Measurements from ENCODE around the gene EFS. TPM values are rescaled to one million over a fixed set of nuclear protein-coding genes. Genes with fewer than 3 reads are reported as not detected.

The EFS gene
- total and polyA plus RNA-seq, 2 donors (not counting 1 experiment from before 2014, with no cell fraction given): not detected

DNA sequence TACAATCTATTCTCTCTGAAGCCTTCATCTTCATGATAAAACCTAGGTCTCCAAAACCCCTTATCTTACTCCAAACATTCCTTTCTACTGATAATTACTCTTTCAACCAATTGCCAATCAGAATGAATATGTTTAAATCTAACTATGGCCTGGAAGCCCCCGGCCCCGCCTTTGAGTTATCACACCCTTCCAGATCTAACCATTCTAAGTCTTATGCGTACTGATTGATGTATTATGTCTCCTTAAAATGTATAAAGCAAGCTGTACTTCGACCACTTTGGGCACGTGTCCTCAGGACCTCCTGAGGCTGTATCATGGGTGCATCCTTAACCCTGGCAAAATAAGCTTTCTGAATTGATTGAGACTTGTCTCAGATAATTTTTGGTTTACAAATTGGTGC is 29.3 kb downstream of the EFS start:
- H3K79me2 ChIP-seq (ENCODE audit: control insufficient read depth, insufficient read depth, low read length): no peaks in the 10 kb centered on the region
- TF ChIP-seq CTCF (IDR thresholded peaks at IDR 0.05) (no peak), EZH2 (IDR thresholded peaks at IDR 0.05; ENCODE audit: borderline replicate concordance, insufficient read depth, low read depth, low read length, poor library complexity, severe bottlenecking) (no peak)
- POLR2A ChIA-PET: no interaction called here

DNA sequence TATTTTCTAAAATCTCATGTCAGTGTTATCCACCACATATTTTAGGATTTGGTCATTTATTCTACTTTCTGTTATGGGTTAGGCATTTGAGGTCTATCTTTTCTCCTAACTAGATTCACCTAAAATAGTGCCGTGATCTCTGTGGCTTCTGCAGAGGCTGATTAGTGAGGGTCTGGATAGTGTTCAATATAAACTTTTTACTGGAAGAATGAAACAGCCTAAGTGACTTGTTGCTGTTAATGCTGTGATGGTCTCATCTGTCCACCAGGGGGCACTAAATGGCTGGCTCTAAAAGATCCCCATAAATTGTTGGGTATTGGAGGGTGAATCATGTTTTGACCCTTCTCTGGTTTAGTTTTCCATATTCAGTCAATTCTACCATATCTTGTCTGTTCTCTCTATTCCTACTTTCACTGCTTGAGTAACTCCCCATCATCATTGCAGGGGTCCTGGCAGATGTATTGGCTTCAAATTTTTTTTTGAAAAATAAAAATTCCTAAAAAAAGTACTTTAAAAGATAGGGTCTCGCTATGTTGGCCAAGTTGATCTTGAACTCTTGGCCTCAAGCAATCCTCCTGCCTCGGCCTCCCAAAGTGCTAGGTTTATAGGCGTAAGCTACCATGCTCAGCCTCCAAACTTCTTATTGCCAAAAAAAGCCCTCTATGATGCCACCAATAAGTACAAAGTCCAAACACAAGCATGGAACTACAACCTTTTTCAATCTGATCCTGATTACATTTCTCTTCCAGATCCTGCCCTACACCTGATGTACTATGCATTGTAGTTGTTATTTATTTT is 36.8 kb downstream of the EFS start:
- no peaks in the 10 kb centered on the region for H3K9me3 Mint-ChIP-seq (ENCODE audit: insufficient read depth)
- POLR2A ChIA-PET: no interaction called here
- peak; percentile 77 for DNase-seq

More for the DNA sequence above, 29.3 kb downstream of the EFS start:
- Histone ChIP-seq H4K20me1 (ENCODE audit: control insufficient read depth, insufficient read depth, low read length, poor library complexity, severe bottlenecking) (no peaks in the 10 kb centered on the region), H3K4me3 (ENCODE audit: control extremely low read depth in 1 of 5, extremely low read depth in 1 of 5, insufficient read depth in 1 of 5, low read depth in 2 of 5, low read length in 4 of 5) (no peak overlapping the region), H3K27ac (ENCODE audit: low read length in 2 of 2) (no peak overlapping the region), H3K9ac (ENCODE audit: low read length) (no peak overlapping the region), H3K27me3 (replicated peaks in 1 of 4; ENCODE audit: control extremely low read depth in 1 of 4, control insufficient read depth in 3 of 4, insufficient read depth in 4 of 4, low read length in 3 of 4) (peaks cover 0 to 7% (median 4%) of the 10 kb centered on the region in 4 experiments), H3K9me3 (ENCODE audit: control extremely low read depth in 1 of 3, control insufficient read depth in 2 of 3, insufficient read depth in 1 of 3, low read length in 2 of 3) (peaks cover 0 to 2% (median 1%) of the 10 kb centered on the region in 3 donors), H3K36me3 (replicated peaks in 1 of 2; ENCODE audit: control extremely low read depth in 1 of 2, control insufficient read depth in 1 of 2, extremely low read depth in 1 of 2, insufficient read depth in 2 of 2, low read length in 1 of 2) (no peaks in the 10 kb centered on the region), H3K4me1 (ENCODE audit: control insufficient read depth in 2 of 2, insufficient read depth in 2 of 2, low read length in 2 of 2) (no peaks in the 10 kb centered on the region), H3K4me2 (replicated peaks; ENCODE audit: low read depth, low read length, poor library complexity, severe bottlenecking) (no peak overlapping the region), H2AFZ (ENCODE audit: insufficient read depth, low read depth, low read length, poor library complexity, severe bottlenecking) (no peak overlapping the region)
- Mint-ChIP-seq H3K27me3 (peaks cover 39% of the 10 kb centered on the region), H3K9me3 (ENCODE audit: insufficient read depth) (no peaks in the 10 kb centered on the region), H3K4me3 (no peak overlapping the region), H3K4me1 (no peaks in the 10 kb centered on the region), H3K27ac (no peak overlapping the region)
- no CpG with 5 or more reads among the region's 5 CpGs for WGBS (ENCODE audit: insufficient coverage)
- DNase-seq: no peak
- intact Hi-C loops (cut with micrococcal nuclease): no loop called here
- CTCF ChIA-PET: interaction anchor here (1.0 kb wide), 2 partner anchors 9 to 44 kb away, joined by 3 to 5 read pairs; no protein-coding TSS in a partner anchor
- ATAC-seq (ENCODE audit: low read depth): no peak

More for the DNA sequence above, 36.8 kb downstream of the EFS start:
- peak; percentile 95 for TF ChIP-seq CTCF (IDR thresholded peaks at IDR 0.05)
- TF ChIP-seq EZH2 (IDR thresholded peaks at IDR 0.05; ENCODE audit: borderline replicate concordance, insufficient read depth, low read depth, low read length, poor library complexity, severe bottlenecking): no peak
- peaks cover 3% of the 10 kb centered on the region for H3K27me3 Mint-ChIP-seq
- intact Hi-C loops (cut with micrococcal nuclease): loop anchor here (1.0 to 2.0 kb wide), 2 partner anchors 63 to 207 kb away; no protein-coding TSS in a partner anchor
- CTCF ChIA-PET: interaction anchor here (1.3 to 4.0 kb wide), 5 partner anchors 9 to 52 kb away, joined by 3 to 24 read pairs (median 13); partner anchors contain the start of gene PPP1R3E
- H3K4me1 ChIP-seq (ENCODE audit: control insufficient read depth in 2 of 2, insufficient read depth in 2 of 2, low read length in 2 of 2): peaks cover 1% of the 10 kb centered on the region in 2 donors
- H3K4me2 ChIP-seq (replicated peaks; ENCODE audit: low read depth, low read length, poor library complexity, severe bottlenecking): no peak overlapping the region
- H3K79me2 ChIP-seq (ENCODE audit: control insufficient read depth, insufficient read depth, low read length): peaks cover 2% of the 10 kb centered on the region
- 67% methylated on average over 2 of the region's 4 CpGs for WGBS (ENCODE audit: insufficient coverage)
- no peak overlapping the region for H3K9ac ChIP-seq (ENCODE audit: low read length)
- H2AFZ ChIP-seq (ENCODE audit: insufficient read depth, low read depth, low read length, poor library complexity, severe bottlenecking): no peak overlapping the region
- H3K36me3 ChIP-seq (replicated peaks in 1 of 2; ENCODE audit: control extremely low read depth in 1 of 2, control insufficient read depth in 1 of 2, extremely low read depth in 1 of 2, insufficient read depth in 2 of 2, low read length in 1 of 2): peaks cover 7 to 26% of the 10 kb centered on the region in 2 experiments
- H3K27me3 ChIP-seq (replicated peaks in 1 of 4; ENCODE audit: control extremely low read depth in 1 of 4, control insufficient read depth in 3 of 4, insufficient read depth in 4 of 4, low read length in 3 of 4): peaks cover 0 to 2% (median 0%) of the 10 kb centered on the region in 4 experiments
- no peaks in the 10 kb centered on the region for H3K9me3 ChIP-seq (ENCODE audit: control extremely low read depth in 1 of 3, control insufficient read depth in 2 of 3, insufficient read depth in 1 of 3, low read length in 2 of 3)
- H3K4me3 ChIP-seq (ENCODE audit: control extremely low read depth in 1 of 5, extremely low read depth in 1 of 5, insufficient read depth in 1 of 5, low read depth in 2 of 5, low read length in 4 of 5): no peak overlapping the region
- H3K4me3 Mint-ChIP-seq: no peak overlapping the region
- peak; percentile 80 for ATAC-seq (ENCODE audit: low read depth)
- peaks cover 7% of the 10 kb centered on the region for H3K4me1 Mint-ChIP-seq
- H4K20me1 ChIP-seq (ENCODE audit: control insufficient read depth, insufficient read depth, low read length, poor library complexity, severe bottlenecking): peaks cover 7% of the 10 kb centered on the region
- H3K27ac Mint-ChIP-seq: peak overlapping the region; percentile 2
- no peak overlapping the region for H3K27ac ChIP-seq (ENCODE audit: low read length in 2 of 2)

Measured in B cell (primary cell).